GM12878 (cell line): ENCODE data around the gene CLPTM1. TPM values are rescaled to one million over a fixed set of nuclear protein-coding genes. Genes with fewer than 3 reads are reported as not detected.

Source experiments
- BACH1 ChIP-seq: fragments of 450-650 bp; IDR thresholded peaks from 2 replicates; pipeline ENCODE4 v1.6.1; 2017; ENCODE audit warnings: mild to moderate bottlenecking, borderline replicate concordance
- CHD4 ChIP-seq: fragments of 200-600 bp; sonication (generic); IDR thresholded peaks from 2 replicates; pipeline ENCODE4 v1.6.1; 2016; ENCODE audit warnings: mild to moderate bottlenecking
- E2F4 ChIP-seq: IDR thresholded peaks from 2 replicates; pipeline ENCODE4 v1.6.1; 2012; ENCODE audit warnings: low read depth, low read length, improper control_type of control experiment
- FOXM1 ChIP-seq: IDR thresholded peaks from 2 replicates; pipeline ENCODE4 v1.6.1; 2012; ENCODE audit warnings: low read depth, mild to moderate bottlenecking, inconsistent platforms, low read length, moderate library complexity
- HDAC6 ChIP-seq: fragments of 200-600 bp; sonication (generic); IDR thresholded peaks from one replicate; pipeline ENCODE4 v1.8.0; 2017; ENCODE audit warnings: antibody characterized with exemption; ENCODE audit not compliant: unreplicated experiment
- MEF2A ChIP-seq: IDR thresholded peaks from 2 replicates; pipeline ENCODE4 v1.6.1; 2011; ENCODE audit warnings: low read depth, mild to moderate bottlenecking, low read length, moderate library complexity; ENCODE audit not compliant: insufficient read depth
- MTA3 ChIP-seq: IDR thresholded peaks from 2 replicates; pipeline ENCODE4 v1.6.1; 2012; ENCODE audit warnings: low read length, inconsistent platforms, borderline replicate concordance
- NFYB ChIP-seq: IDR thresholded peaks from 2 replicates; pipeline ENCODE4 v1.6.1; 2011; ENCODE audit warnings: low read depth, mild to moderate bottlenecking, low read length, improper control_type of control experiment, moderate library complexity; ENCODE audit not compliant: insufficient read depth
- NR2F1 ChIP-seq: fragments of 450-650 bp; conservative IDR thresholded peaks from 2 replicates; pipeline ENCODE4 v1.6.1; 2017; ENCODE audit warnings: mild to moderate bottlenecking
- NRF1 ChIP-seq: conservative IDR thresholded peaks from 2 replicates; pipeline ENCODE4 v1.6.1; 2011; ENCODE audit warnings: mild to moderate bottlenecking, low read depth, low read length, improper control_type of control experiment
- RUNX3 ChIP-seq: IDR thresholded peaks from 2 replicates; pipeline ENCODE4 v1.6.1; 2012; ENCODE audit warnings: low read length, inconsistent platforms
- SIN3A ChIP-seq: IDR thresholded peaks from 2 replicates; pipeline ENCODE4 v1.6.1; 2012; ENCODE audit warnings: low read depth, low read length, improper control_type of control experiment
- SP1 ChIP-seq: IDR thresholded peaks from one replicate; pipeline ENCODE4 v1.6.1; 2011; ENCODE audit warnings: low read depth, low read length
- ZBED1 ChIP-seq: IDR thresholded peaks from 2 replicates; pipeline ENCODE4 v1.6.1; 2016; ENCODE audit warnings: borderline replicate concordance
- ZNF274 ChIP-seq: IDR thresholded peaks from one replicate; pipeline ENCODE4 v1.8.0; 2011; ENCODE audit not compliant: insufficient read length, insufficient read depth
- polyA plus RNA-seq, 11 experiments: library from polyadenylated mRNA; depleted of rRNA in 4 of 11; unstranded in 6 of 11; stranded (reverse) in 5 of 11; fragments of >200 nt; fragmentation: Nextera tagmentation in 4 of 11; fragmentation: Illumina TruSeq in 1 of 11; extraction: Ambion mirVana in 4 of 11; extraction: Trizol in 1 of 11; gene quantifications; 1 replicate in 1 of 11; 2 replicates in 10 of 11; pipeline versions ENCODE4 v1.2.1 to v1.2.3, GENCODE V29; 2011 to 2016; ENCODE audit warnings: inconsistent platforms in 2 of 11, missing spikeins in 2 of 11, low read depth in 1 of 11
- total RNA-seq, 4 experiments: library from RNA; depleted of rRNA in 3 of 4; stranded (reverse); fragments of >200 nt in 3 of 4; fragmentation: Illumina TruSeq in 1 of 4; extraction: Trizol in 1 of 4; gene quantifications; 2 replicates each; pipeline versions ENCODE4 v1.2.1 to v1.2.3, GENCODE V29; 2013 to 2021
- TF ChIP-seq, protein P1 (sequence below): IDR thresholded peaks from 2 replicates; pipeline ENCODE4 v1.6.1; 2011; ENCODE audit warnings: borderline replicate concordance, low read depth, mild to moderate bottlenecking, moderate library complexity, mixed read lengths, low read length; ENCODE audit not compliant: insufficient read depth; ENCODE audit errors: extremely low read length

Gene CLPTM1
- total and polyA plus RNA-seq, 10 of the 15 experiments (the other 5 are each of a cell fraction or from before 2014, with no cell fraction given) = 0.42 to 72.6 (median 35.2) TPM

DNA sequence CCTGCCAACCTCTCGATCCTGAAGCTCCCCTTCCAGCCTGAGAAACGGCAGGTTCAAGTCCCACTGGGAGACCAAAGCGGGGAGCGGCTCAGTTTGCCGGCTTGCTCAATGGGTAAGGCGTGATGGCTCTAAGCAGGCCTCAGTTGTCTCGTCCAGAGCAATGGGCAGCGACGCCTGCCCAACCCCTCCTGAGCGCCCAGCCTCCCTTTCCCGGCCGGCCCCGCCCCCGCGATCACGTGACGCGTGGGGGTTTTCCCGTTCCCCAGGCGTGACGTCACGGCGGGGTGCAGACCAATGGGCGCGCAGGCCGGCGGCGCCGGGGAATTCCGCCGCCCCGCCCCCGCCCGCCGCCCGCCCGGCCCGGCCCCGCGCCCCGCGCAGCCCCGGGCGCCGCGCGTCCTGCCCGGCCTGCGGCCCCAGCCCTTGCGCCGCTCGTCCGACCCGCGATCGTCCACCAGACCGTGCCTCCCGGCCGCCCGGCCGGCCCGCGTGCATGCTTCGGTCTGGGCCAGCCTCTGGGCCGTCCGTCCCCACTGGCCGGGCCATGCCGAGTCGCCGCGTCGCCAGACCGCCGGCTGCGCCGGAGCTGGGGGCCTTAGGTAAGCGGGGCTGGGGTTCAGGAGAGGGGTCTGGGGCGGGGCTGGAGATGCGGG, 46.0 kb downstream of the CLPTM1 start, which contains the start of gene RELB (continued):
- TF ChIP-seq NFYB (peak; percentile 55; the same call in 1 of the 2 replicates), CHD4 (no peak), SP1 (peak; percentile 73), MTA3 (no peak), NRF1 (no peak), BACH1 (peak; percentile 51), ZBED1 (no peak), NR2F1 (0 out of 2 replicates have a peak, but pooled peaks have one; percentile 17), FOXM1 (no peak), RUNX3 (no peak), E2F4 (no peak), SIN3A (no peak), ZNF274 (no peak), HDAC6 (peak; percentile 36), MEF2A (0 out of 2 replicates have a peak, but pooled peaks have one; percentile 0)
- TF ChIP-seq, protein P1, sequence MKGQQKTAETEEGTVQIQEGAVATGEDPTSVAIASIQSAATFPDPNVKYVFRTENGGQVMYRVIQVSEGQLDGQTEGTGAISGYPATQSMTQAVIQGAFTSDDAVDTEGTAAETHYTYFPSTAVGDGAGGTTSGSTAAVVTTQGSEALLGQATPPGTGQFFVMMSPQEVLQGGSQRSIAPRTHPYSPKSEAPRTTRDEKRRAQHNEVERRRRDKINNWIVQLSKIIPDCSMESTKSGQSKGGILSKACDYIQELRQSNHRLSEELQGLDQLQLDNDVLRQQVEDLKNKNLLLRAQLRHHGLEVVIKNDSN = peak; percentile 97
